Measurements from ENCODE around the gene SERPINF2.
"Not testable (repeated sequence)": the region's sequence is repeated elsewhere in the genome, so short reads cannot be mapped to it uniquely, and the experiment has no call there.

GRCh38 chr17:1722022-1722421 is 20.6 kb upstream of the SERPINF2 start:
- TF ChIP-seq CTCF (IDR thresholded peaks at IDR 0.05); ZFX (IDR thresholded peaks at IDR 0.05; ENCODE audit: borderline replicate concordance): not testable (repeated sequence)

Measured in 22Rv1 (cell line).